NCI-H1694 treated with DMSO at 0.1 percent for 48 hours (cell line): Measurements from ENCODE around the gene LTA.
A peak's percentile ranks its signal among the peaks of the same experiment; 100 is the strongest.
"Not testable (repeated sequence)": the region's sequence is repeated elsewhere in the genome, so short reads cannot be mapped to it uniquely, and the experiment has no call there.

Experiments
- DNase-seq: peaks from one replicate; lab custom pipeline; 2025; lab: John Stamatoyannopoulos, UW

The LTA gene

GRCh38 chr6:31541658-31542521 lies 30.2 kb upstream of the LTA start, which contains the start of gene DDX39B:
Gene DDX39B (minus strand): TSS chr6:31542003. CDS start chr6:31540532, 1,471 bp downstream.
- peak; percentile 92 for DNase-seq

GRCh38 chr6:31543639-31544038 lies 28.4 kb upstream of the LTA start:
- no peak for DNase-seq

DNA sequence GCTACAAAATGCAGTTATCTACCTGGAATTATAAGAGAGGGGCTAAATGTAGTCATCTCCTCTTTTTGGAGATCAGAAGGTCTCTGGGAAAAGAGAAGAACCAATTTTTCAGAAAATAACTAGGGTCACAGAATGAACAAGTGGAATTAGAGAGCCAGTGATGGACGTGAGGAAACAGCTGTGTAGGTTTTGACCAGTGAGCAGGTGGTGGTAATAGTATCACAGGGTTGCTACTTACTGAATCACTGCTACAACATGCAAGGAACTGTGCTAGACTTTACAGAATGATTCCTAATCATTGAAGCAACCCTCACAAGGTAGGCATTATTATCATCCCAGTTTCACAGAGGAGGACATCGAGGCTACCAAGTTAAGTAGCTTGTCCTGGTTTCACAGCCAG lies 27.4 kb upstream of the LTA start:
- no peak for DNase-seq

- no peak for DNase-seq
Measured at GRCh38 chr6:31545291-31545690, 26.8 kb upstream of the LTA start.

- DNase-seq: peak; percentile 94
Measured at GRCh38 chr6:31546339-31546957, 25.6 kb upstream of the LTA start, which contains the start of gene ATP6V1G2. Gene ATP6V1G2 (minus strand): TSS chr6:31546608. CDS start chr6:31546559, 49 bp downstream.

DNA sequence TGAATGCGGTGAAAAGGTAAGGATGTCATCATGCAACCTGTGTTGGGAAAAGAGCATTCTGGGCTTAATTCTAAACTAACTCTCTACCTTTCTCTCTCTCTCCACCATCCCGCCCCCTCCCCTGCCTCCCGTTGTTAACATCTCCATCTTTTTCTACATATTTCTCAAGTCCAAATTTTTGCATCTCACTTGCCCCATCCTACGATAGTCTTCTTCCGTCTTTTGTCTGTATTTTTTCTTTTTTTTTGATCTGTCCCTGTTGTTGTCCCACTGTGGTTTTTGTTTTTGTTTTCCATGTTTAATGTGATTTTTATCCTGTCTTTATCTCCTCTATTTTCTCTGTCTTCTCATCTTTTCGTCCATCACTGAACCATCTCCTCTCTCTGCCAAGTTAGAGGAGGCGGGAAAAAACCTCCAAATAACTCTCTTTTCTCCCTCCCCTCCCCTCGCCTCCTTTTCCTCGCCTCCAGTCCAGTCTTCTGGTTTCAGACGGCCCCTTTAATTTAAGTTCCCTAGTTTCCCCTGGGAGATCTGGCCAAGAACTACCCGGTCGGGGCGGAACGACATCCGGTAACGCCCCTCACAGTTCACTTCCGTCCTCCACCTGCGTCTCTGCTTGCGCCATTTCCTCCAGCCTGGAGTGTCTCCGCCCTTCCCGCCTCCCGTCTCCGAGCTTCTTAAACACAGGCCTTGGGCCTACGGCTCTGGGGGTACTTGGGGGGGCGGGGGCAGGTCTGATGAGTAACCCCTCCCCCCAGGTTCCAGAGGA lies 24.9 kb upstream of the LTA start, which contains the start of gene NFKBIL1:
Gene NFKBIL1 (plus strand): TSS at position 651 of the 769 bp plus-strand sequence. CDS start 87 bp downstream, at position 738.
- peak; percentile 93 for DNase-seq

- no peak for DNase-seq
Measured at GRCh38 chr6:31547727-31548543, 24.2 kb upstream of the LTA start.

- DNase-seq: no peak
Measured at GRCh38 chr6:31548544-31548873, 23.6 kb upstream of the LTA start.

DNA sequence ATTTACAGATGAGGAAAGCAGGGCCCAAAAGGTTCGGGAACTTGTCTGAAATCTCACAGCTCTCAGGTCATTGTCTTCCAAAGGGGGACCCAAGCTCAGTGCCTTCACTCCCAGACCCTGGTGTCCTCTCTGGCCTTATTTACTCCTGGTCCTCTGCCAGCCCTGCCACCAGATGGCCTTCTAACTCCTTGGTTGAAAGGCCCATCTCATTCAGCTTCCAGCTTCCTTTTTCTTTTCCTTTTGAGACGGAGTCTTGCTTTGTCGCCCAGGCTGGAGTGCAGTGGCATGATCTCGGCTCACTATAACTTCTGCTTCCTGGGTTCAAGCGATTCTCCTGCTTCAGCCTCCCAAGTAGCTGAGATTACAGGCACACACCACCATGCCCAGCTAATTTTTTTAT lies 20.7 kb upstream of the LTA start:
- not testable (repeated sequence) for DNase-seq

DNA sequence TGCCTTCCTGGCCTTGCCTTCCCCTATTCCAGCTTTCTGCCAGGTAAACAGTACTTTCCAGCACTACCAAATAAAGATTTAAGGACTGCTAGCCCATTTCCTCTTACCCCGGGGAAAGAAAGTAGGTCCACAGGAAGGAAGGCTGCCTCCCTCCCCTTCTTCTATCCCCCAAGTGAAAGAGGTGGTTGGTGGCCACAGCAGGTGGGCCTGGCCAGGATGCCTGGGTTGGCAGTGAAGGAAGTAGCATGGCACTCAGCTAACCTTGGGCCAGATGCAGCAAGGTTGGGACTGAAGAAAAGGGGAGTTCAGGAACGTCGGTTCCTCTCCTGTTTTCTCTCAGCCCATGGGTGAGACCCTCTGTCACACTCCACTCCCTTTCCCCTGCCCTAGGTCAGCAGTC lies 15.8 kb upstream of the LTA start:
- DNase-seq: no peak

DNA sequence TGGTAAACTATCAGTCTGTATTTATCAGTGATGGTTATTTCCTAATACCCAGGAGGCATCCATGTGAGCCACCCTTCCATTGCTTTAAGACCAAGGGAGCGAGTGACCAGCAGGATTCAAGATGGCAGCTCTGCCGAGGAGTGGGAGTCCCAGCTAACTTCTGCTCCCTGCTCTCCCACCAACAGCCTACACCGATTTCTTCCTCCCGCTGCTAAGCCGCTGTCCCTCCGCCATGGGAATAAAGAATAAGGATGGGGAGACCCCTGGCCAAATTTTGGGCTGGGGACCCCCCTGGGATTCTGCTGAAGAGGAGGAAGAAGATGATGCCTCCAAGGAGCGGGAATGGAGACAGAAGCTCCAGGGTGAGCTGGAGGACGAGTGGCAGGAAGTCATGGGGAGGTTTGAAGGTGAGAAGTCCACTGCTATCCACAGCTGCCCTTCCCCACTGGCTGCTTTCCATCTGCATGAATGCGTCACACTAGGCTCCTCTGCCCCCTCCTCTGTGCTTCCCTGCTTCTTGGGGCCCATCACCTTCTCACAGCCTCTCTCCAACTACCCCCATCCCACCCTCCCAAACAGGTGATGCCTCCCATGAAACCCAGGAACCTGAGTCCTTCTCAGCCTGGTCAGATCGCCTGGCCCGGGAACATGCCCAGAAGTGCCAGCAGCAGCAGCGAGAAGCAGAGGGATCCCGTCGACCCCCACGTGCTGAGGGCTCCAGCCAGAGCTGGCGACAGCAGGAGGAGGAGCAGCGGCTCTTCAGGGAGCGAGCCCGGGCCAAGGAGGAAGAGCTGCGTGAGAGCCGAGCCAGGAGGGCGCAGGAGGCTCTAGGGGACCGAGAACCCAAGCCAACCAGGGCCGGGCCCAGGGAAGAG lies 14.4 kb upstream of the LTA start:
- no peak for DNase-seq

- DNase-seq: no peak
Measured at GRCh38 chr6:31558318-31558625, 13.8 kb upstream of the LTA start.

- no peak for DNase-seq
Measured at GRCh38 chr6:31558631-31559500, 13.2 kb upstream of the LTA start.

- DNase-seq: no peak
Measured at GRCh38 chr6:31559606-31559957, 12.5 kb upstream of the LTA start.

DNA sequence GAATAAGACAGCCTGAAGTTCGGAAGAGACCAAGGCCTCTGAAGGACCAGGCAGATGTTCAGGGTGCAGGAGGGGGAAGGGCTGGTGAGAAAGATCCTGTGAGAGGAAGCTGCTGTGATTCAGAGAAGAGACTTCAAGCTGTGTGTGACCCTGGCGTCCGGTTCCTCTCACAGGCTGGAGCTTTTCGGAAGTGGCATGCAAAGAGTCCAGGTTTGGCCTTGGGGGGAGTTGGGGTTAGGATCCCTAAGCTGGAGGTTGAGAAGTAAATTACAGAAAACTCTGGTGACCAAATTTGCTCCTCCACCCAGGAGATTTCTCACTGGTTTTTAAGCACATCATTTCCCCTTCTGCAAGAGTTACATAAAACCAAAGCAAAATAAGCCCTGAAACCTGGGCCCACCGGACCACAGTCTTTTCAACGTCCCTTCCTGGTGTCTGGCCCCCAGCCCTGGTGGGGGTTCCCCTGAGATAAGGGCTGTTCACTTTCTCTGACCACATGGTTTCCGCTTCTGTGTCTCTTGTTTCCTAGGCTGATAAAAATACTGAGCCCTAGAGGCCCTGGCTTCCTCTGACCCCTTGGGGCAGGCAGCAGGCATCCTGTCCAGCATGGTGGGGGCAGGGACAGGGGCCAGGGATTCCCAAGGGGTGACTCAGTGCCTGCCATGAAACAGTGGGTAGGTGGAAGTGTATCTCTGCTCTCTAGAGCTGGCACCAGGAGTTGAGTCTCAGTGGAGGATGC lies 12.0 kb upstream of the LTA start:
- no peak for DNase-seq

DNA sequence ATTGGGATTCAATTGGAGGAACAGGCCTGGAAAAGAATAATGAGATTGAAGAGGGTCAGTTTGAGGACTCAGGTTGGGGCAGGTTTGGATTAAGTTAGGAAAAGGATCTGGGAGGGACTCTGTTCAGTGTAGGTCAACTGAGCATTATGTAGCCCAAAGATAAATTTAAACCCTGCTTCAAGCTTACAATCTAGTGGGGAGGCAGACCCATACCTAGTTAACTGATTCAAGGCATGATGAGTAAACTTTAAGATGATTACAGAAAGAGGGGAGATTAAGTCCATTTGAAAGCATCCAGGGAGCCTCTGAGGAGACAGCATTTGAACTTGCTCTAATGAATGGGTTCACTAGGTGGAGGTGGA lies 11.4 kb upstream of the LTA start:
- no peak for DNase-seq

DNA sequence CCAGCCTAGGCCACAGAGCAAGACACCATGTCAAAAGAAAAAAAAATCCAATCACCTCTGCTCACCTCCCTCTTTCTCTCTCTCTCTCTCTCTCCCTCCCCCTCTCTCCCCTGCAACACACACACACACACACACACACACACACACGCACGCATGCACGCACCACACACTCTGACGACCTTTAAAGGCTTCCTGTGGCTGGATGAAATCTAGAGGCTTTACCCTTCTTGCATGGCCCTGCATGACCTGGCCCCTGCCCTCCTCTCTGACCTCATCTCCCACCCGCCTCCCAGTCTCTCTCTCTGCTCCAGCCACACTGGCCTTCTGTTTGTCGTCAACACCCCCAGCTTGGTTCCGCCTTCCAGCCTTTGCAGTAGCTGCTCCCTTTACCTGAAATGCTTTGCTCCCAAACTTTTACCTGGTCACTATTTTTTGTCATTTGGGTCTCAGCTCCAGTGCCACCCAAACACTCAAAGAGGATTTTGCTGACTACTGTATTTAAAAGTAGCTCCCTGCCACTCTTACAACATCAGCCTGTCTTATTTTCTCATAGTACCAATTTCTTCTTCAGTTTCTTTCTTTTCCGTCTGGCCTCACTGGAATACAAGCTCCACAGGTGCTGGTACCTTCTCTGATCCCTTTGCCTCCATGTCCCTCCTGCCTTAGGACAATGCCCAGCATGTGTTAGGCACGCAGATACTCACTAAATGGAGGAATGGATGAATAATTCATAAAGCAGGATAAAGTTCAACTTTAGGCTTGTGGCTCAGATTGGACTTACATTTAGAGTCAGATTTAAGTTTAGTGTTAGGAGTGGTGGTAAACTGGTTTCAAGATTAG lies 4.3 kb upstream of the LTA start:
- DNase-seq: no peak

- no peak for DNase-seq
Measured at GRCh38 chr6:31568537-31568961, 3.5 kb upstream of the LTA start.
